ENCODE data around the gene NAV3. TPM values are rescaled to one million over a fixed set of nuclear protein-coding genes. Genes with fewer than 3 reads are reported as not detected.

Gene NAV3
- total RNA-seq, 4 donors from 2014 or later = 4.6 to 10.7 (median 6.6) TPM

DNA sequence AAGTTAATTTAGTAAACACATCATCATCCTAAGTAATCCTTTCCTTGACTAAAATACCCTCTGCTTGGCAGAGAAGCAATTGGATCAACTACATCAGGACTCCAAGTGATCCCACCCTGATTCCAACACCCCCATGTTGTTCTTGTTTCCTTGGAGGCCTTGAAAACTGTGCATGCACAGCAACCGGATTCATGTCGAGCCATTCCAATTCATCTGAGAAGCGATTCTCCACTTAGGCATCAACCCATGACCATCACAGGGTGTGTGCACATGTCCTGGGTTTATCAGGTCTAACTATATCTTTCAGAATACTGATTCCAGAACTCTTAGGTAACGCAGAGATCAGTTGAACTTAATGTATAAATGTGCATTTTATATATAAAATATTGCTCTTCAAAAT, 163.0 kb downstream of the NAV3 start:
- Histone ChIP-seq H3K9me3 (no peaks in the 10 kb centered on the region), H3K27ac (no peak overlapping the region), H3K27me3 (no peaks in the 10 kb centered on the region), H3K4me1 (no peaks in the 10 kb centered on the region), H3K36me3 (no peaks in the 10 kb centered on the region), H3K4me3 (no peak overlapping the region)
- no peak for ATAC-seq
- 60 to 76% methylated on average over 4 of the region's 4 CpGs for WGBS, 2 donors (ENCODE audit: low coverage in 1 of 2)
- TF ChIP-seq POLR2A (IDR thresholded peaks at IDR 0.05) (no peak), EP300 (IDR thresholded peaks at IDR 0.05) (no peak), POLR2AphosphoS5 (IDR thresholded peaks at IDR 0.05) (no peak)
- TF ChIP-seq, protein P1, sequence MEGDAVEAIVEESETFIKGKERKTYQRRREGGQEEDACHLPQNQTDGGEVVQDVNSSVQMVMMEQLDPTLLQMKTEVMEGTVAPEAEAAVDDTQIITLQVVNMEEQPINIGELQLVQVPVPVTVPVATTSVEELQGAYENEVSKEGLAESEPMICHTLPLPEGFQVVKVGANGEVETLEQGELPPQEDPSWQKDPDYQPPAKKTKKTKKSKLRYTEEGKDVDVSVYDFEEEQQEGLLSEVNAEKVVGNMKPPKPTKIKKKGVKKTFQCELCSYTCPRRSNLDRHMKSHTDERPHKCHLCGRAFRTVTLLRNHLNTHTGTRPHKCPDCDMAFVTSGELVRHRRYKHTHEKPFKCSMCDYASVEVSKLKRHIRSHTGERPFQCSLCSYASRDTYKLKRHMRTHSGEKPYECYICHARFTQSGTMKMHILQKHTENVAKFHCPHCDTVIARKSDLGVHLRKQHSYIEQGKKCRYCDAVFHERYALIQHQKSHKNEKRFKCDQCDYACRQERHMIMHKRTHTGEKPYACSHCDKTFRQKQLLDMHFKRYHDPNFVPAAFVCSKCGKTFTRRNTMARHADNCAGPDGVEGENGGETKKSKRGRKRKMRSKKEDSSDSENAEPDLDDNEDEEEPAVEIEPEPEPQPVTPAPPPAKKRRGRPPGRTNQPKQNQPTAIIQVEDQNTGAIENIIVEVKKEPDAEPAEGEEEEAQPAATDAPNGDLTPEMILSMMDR (IDR thresholded peaks at IDR 0.05) = no peak

DNA sequence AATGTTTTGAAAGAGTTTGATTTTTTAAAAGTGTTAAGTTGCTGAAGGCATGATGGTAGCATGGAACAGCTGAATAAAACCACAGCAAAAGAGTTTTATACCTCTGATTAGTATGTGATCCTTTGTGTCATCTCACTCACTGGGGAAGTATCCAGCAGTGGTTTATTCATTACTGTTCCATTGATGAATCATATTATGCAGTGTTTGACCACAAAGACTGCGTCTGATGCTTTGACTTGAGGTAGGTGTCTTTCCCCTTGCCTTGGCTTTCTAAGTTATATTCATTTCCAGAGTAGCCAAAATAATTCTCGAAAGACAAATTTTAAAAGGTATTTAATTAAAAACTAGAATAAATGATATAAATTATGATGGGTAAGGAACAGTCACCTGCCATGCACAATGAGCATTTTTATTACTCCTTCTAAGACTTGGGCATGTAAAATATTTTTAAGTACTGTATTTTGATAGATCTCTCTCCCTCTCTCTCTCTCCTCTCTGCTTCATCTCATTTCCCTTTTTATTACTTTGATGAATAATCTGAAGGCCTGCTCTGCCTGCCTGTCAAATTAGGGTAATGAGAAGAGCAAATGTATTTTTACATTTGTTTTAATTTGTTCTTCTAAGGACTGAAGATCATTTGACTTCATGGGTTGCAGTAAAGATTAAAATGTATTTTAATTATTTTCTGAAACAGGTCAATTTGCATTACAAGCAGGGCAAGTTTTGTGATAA, 164.9 kb downstream of the NAV3 start:
- H3K27me3 ChIP-seq = no peaks in the 10 kb centered on the region
- no peak overlapping the region for H3K4me3 ChIP-seq
- H3K9me3 ChIP-seq = no peaks in the 10 kb centered on the region
- no peak for ATAC-seq
- TF ChIP-seq POLR2A (IDR thresholded peaks at IDR 0.05) = no peak
- no peak for TF ChIP-seq EP300 (IDR thresholded peaks at IDR 0.05)
- TF ChIP-seq, protein P1 (IDR thresholded peaks at IDR 0.05) = no peak
- no peak for TF ChIP-seq POLR2AphosphoS5 (IDR thresholded peaks at IDR 0.05)
- H3K27ac ChIP-seq = no peak overlapping the region
- WGBS, 2 donors (ENCODE audit: low coverage in 1 of 2) = 73 to 79% methylated on average over 2 of the region's 2 CpGs
- H3K36me3 ChIP-seq = no peaks in the 10 kb centered on the region
- no peaks in the 10 kb centered on the region for H3K4me1 ChIP-seq

DNA sequence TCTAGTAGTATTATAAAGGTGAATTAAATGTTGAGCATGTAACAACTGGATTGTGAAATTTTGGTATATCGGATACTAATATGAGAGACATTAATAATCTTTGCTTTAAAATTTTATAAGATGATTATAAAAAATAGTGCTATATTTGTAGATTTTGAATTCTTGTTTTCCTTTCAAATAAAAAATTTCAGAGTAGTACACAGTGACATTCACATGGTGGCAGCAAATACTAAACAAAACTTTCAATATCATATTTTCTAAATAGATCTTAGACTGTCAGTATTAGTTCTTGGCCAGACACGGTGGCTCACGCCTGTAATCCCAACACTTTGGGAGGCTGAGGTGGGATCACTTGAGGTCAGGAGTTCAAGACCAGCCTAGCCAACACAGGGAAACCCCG, 166.0 kb downstream of the NAV3 start:
- no peaks in the 10 kb centered on the region for H3K36me3 ChIP-seq
- H3K27me3 ChIP-seq = no peaks in the 10 kb centered on the region
- ATAC-seq = no peak
- H3K4me3 ChIP-seq = no peak overlapping the region
- 65 to 69% methylated on average over 4 of the region's 4 CpGs for WGBS, 2 donors (ENCODE audit: low coverage in 1 of 2)
- TF ChIP-seq, protein P1 (IDR thresholded peaks at IDR 0.05) = no peak
- no peak for TF ChIP-seq POLR2AphosphoS5 (IDR thresholded peaks at IDR 0.05)
- TF ChIP-seq EP300 (IDR thresholded peaks at IDR 0.05) = no peak
- TF ChIP-seq POLR2A (IDR thresholded peaks at IDR 0.05) = no peak
- no peaks in the 10 kb centered on the region for H3K9me3 ChIP-seq
- no peaks in the 10 kb centered on the region for H3K4me1 ChIP-seq
- no peak overlapping the region for H3K27ac ChIP-seq

DNA sequence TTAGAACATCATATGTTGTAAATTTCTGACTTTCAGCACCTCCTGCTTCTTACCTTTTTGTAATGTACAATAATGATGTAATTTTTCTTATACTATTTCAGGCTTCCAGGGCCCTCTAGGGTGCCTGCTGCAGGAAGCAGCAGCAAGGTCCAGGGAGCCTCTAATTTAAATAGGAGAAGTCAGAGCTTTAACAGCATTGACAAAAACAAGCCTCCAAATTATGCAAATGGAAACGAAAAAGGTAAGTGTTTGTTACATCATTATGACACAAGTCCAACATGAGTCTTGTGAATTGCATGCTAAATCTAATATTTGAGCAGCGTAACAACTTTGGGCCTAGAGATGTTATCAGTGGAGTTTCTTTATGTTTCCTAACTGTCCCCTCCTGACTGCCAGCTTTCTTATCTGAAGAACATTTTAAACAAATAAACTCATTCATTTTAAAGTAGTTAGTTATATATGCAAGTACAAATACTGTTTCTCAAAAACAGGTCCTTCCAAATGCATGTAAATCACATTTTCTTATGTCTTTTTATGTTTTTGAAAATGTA, 167.6 kb downstream of the NAV3 start:
- no peaks in the 10 kb centered on the region for H3K4me1 ChIP-seq
- 80 to 86% methylated on average over 2 of the region's 2 CpGs for whole genome bisulfite sequencing, 2 donors (ENCODE audit: low coverage in 1 of 2)
- H3K27ac ChIP-seq = no peak overlapping the region
- H3K4me3 ChIP-seq = no peak overlapping the region
- no peaks in the 10 kb centered on the region for H3K9me3 ChIP-seq
- no peaks in the 10 kb centered on the region for H3K27me3 ChIP-seq
- ATAC-seq = no peak
- TF ChIP-seq POLR2A (IDR thresholded peaks at IDR 0.05) (no peak), EP300 (IDR thresholded peaks at IDR 0.05) (no peak), POLR2AphosphoS5 (IDR thresholded peaks at IDR 0.05) (no peak)
- TF ChIP-seq, protein P1 (IDR thresholded peaks at IDR 0.05) = no peak
- no peaks in the 10 kb centered on the region for H3K36me3 ChIP-seq

Measured in gastroesophageal sphincter (tissue), 4 donors.